AG09309 (cell line): Measurements from ENCODE around the gene ADGRV1.
"Not testable (repeated sequence)": the region's sequence is repeated elsewhere in the genome, so short reads cannot be mapped to it uniquely, and the experiment has no call there.

ENCODE experiments used
- DNase-seq: peaks from one replicate; pipeline ENCODE4 v3.0.0-alpha.2; 2010; ENCODE audit warnings: low read depth
- H3K4me3 ChIP-seq: 2 replicates; pipeline ENCODE4 v1.5.1; 2011; ENCODE audit warnings: mild to moderate bottlenecking, low read depth, low read length, moderate library complexity; ENCODE audit not compliant: control insufficient read depth
- TF ChIP-seq, protein P1 (sequence below): IDR thresholded peaks from 2 replicates; pipeline ENCODE4 v1.5.1; 2011; ENCODE audit warnings: mild to moderate bottlenecking, low read depth, low read length, inconsistent platforms; ENCODE audit not compliant: insufficient read depth, control insufficient read depth; ENCODE audit errors: missing control alignments

Gene ADGRV1

DNA sequence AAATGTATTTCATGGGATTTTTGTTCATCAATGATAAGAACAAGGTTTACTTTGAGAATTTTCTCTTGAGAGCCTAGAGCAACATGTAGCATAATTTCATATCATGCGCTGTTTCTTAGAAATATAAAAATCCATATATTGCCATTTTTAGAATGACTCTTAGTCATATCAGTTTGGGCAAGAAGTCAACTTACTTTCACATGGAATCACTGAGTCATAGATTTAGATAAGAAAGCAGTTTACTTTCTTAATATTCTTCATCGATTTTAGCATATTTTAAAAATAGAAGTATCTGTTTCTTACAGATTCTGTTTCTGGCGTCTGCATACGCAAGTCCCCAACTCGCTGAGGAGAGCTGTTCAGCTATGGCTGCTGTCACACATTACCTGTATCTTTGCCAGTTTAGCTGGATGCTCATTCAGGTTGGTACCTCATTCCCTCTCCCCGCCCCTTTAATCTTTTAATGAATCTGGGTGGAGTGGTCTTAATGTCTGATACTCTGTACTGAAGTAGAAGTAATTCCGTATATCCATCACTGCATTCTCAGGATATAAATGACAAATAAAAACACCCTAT lies 406.6 kb downstream of the ADGRV1 start:
- TF ChIP-seq, protein P1, sequence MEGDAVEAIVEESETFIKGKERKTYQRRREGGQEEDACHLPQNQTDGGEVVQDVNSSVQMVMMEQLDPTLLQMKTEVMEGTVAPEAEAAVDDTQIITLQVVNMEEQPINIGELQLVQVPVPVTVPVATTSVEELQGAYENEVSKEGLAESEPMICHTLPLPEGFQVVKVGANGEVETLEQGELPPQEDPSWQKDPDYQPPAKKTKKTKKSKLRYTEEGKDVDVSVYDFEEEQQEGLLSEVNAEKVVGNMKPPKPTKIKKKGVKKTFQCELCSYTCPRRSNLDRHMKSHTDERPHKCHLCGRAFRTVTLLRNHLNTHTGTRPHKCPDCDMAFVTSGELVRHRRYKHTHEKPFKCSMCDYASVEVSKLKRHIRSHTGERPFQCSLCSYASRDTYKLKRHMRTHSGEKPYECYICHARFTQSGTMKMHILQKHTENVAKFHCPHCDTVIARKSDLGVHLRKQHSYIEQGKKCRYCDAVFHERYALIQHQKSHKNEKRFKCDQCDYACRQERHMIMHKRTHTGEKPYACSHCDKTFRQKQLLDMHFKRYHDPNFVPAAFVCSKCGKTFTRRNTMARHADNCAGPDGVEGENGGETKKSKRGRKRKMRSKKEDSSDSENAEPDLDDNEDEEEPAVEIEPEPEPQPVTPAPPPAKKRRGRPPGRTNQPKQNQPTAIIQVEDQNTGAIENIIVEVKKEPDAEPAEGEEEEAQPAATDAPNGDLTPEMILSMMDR: no peak
- no peak overlapping the region for H3K4me3 ChIP-seq
- no peak for DNase-seq

DNA sequence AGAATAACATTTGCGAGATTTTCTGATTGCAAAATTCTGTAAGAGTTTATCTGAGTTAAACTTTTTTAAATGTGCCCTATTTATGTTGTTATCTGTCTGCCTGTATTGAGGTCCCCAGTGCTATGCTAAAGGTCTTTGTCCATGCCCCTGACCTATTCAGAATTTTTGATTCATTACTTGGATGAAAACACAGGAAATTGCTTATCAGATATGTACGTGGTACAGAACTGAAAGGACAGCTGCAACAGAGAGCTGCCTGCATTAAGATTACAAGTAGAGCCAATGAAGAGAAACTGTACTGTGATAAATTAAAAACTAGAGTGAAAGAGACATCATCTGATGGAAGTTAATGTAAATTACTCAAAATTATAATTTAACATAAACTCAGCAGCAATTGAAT lies 408.8 kb downstream of the ADGRV1 start:
- TF ChIP-seq, protein P1: no peak
- no peak for DNase-seq
- no peak overlapping the region for H3K4me3 ChIP-seq

DNA sequence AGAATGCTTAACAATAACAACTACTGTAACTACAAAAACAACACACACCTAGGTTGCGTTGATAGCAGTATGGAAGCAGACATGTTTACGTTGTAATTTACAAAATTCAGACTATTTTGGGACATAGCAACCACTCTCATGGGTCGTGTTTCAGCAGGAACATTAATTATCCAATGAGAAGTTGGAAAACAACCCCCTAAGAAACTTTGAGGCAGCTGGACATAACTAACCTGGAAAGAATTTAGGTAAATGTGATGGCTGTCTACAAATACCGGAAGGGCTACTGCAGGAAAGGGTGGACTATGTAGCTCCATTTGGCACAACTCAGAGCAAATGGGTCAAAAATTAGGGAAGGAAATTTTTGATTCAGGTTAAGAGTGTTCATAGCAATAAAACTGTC lies 409.3 kb downstream of the ADGRV1 start:
- no peak for DNase-seq
- H3K4me3 ChIP-seq: no peak overlapping the region
- TF ChIP-seq, protein P1: no peak

DNA sequence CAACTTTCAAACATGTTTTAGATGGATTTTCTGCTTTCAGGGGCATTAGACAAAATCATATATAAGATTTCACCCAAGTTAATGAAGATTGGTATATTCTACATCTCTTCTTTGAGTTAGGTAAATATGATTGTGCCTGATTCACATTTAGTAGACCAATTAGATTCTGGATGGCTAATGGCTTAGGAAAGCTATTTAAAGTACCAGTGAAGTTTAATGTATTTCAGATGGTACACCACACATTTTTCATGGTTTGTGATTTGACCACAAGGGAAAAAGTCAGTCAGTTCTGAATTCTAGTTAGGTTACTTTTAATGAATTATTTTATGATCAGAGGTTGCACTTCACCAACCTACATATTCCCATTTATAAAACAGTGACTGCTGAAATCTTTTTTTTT lies 409.7 kb downstream of the ADGRV1 start:
- TF ChIP-seq, protein P1: no peak
- DNase-seq: no peak
- H3K4me3 ChIP-seq: no peak overlapping the region

DNA sequence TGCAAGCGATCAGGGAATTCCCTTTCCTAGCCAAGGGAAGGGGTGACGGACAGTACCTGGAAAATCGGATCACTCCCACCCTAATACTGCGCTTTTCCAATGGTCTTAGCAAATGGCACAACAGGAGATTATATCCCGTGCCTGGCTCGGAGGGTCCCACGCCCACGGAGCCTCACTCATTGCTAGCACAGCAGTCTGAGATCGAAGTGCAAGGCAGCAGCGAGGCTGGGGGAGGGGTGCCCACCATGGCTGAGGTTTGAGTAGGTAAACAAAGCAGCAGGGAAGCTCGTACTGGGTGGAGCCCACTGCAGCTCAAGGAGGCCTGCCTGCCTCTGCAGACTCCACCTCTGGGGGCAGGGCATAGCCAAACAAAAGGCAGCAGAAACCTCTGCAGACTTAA lies 411.3 kb downstream of the ADGRV1 start:
- not testable (repeated sequence) for DNase-seq, H3K4me3 ChIP-seq

DNA sequence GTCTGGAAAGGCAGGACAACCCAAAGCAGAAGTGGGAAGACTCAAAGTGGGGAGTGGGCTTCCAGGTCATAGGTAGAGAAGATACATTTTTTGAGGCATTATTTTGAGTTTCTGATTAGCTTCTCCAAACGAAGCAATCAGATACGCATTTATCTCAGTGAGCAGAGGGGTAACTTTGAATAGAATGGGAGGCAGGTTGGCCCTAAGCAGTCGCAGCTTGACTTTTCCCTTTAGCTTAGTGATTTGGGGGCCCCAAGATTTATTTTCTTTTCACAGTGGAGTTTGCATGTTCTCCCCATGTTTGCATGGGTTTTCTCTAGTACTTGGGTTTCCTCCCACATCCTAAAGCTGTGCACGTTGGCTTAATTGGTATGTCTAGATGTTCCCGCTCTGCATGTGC lies 422.6 kb downstream of the ADGRV1 start:
- DNase-seq: no peak
- H3K4me3 ChIP-seq: no peak overlapping the region
- TF ChIP-seq, protein P1: no peak

DNA sequence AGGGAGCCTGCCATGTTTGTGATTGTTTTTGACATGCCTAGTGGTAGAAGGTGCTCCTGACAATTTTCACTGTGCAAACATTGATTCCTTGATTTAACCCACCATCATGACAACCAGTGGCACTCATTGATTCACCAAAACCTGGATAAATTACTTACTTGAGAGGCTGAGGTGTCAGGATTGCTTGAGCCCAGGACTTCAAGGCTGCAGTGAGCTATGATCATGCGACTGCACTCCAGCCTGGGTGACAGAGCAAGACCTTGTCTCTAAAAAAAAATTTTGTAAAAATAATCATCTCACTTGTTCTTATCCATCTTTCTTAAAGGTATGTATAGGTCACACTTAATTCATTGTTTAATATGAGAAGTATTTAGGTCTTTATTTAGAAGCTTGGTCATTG lies 423.2 kb downstream of the ADGRV1 start:
- no peak overlapping the region for H3K4me3 ChIP-seq
- DNase-seq: no peak
- TF ChIP-seq, protein P1: no peak
